GM23248 (cell line): ENCODE data around the gene PRPSAP1. TPM values are rescaled to one million over a fixed set of nuclear protein-coding genes. Genes with fewer than 3 reads are reported as not detected.
"Not testable (repeated sequence)": the region's sequence is repeated elsewhere in the genome, so short reads cannot be mapped to it uniquely, and the experiment has no call there.

Source experiments
- DNase-seq: peaks from one replicate; pipeline ENCODE4 v3.0.0-alpha.2; 2015
- H2AFZ ChIP-seq: fragments of 200-600 bp; sonication (generic); 2 replicates; pipeline ENCODE4 v1.6.1; 2016; ENCODE audit warnings: antibody characterized with exemption
- H3F3A ChIP-seq: fragments of 200-600 bp; sonication (generic); 2 replicates; pipeline ENCODE4 v1.6.1; 2016; ENCODE audit warnings: mild to moderate bottlenecking, antibody characterized with exemption, mixed run types; ENCODE audit not compliant: insufficient read depth
- H3K27ac ChIP-seq: fragments of 200-600 bp; sonication (generic); 2 replicates; pipeline ENCODE4 v1.5.1; 2016; ENCODE audit warnings: mild to moderate bottlenecking
- H3K27me3 ChIP-seq: fragments of 200-600 bp; sonication (generic); replicated peaks from 2 replicates; pipeline ENCODE4 v1.6.1; 2016; ENCODE audit warnings: mild to moderate bottlenecking; ENCODE audit not compliant: insufficient read depth
- H3K36me3 ChIP-seq: fragments of 200-600 bp; sonication (generic); 2 replicates; pipeline ENCODE4 v1.6.1; 2016; ENCODE audit warnings: low read depth, mild to moderate bottlenecking
- H3K4me1 ChIP-seq: fragments of 200-600 bp; sonication (generic); 2 replicates; pipeline ENCODE4 v1.6.1; 2016; ENCODE audit warnings: mild to moderate bottlenecking; ENCODE audit not compliant: insufficient read depth
- H3K4me2 ChIP-seq: fragments of 200-600 bp; sonication (generic); one replicate; pipeline ENCODE4 v1.6.1; 2016; ENCODE audit warnings: mild to moderate bottlenecking; ENCODE audit not compliant: unreplicated experiment
- H3K4me3 ChIP-seq: fragments of 200-600 bp; sonication (generic); 2 replicates; pipeline ENCODE4 v1.5.1; 2016; ENCODE audit warnings: mild to moderate bottlenecking
- H3K79me2 ChIP-seq: fragments of 200-600 bp; sonication (generic); 2 replicates; pipeline ENCODE4 v1.6.1; 2016; ENCODE audit warnings: mild to moderate bottlenecking; ENCODE audit not compliant: insufficient read depth
- H3K9ac ChIP-seq: fragments of 200-600 bp; sonication (generic); 2 replicates; pipeline ENCODE4 v1.6.1; 2016; ENCODE audit warnings: mild to moderate bottlenecking
- H3K9me2 ChIP-seq: fragments of 200-600 bp; sonication (generic); 2 replicates; pipeline ENCODE4 v1.6.1; 2016; ENCODE audit warnings: mixed run types, mild to moderate bottlenecking, moderate library complexity; ENCODE audit not compliant: insufficient read depth
- H3K9me3 ChIP-seq: fragments of 200-600 bp; sonication (generic); one replicate; pipeline ENCODE4 v1.6.1; 2017; ENCODE audit warnings: low read depth
- H4K20me1 ChIP-seq: fragments of 200-600 bp; sonication (generic); 2 replicates; pipeline ENCODE4 v1.6.0; 2016; ENCODE audit not compliant: insufficient read depth
- EZH2 ChIP-seq: fragments of 200-600 bp; sonication (generic); IDR thresholded peaks from 2 replicates; pipeline ENCODE4 v1.6.1; 2018; ENCODE audit warnings: antibody characterized with exemption, mild to moderate bottlenecking; ENCODE audit not compliant: insufficient read depth, poor library complexity, severe bottlenecking
- EZH2phosphoT487 ChIP-seq: fragments of 200-600 bp; sonication (generic); IDR thresholded peaks from 2 replicates; pipeline ENCODE4 v1.6.1; 2018; ENCODE audit warnings: antibody characterized with exemption, moderate library complexity, mild to moderate bottlenecking, low read depth; ENCODE audit not compliant: insufficient read depth
- WGBS, 2 experiments: methylation state at CpG; one replicate each; pipeline ENCODE4 v1.1.6; 2015 to 2017; ENCODE audit warnings: low lambda C conversion rate in 2 of 2, low coverage in 1 of 2; ENCODE audit errors: missing lambda C conversion rate in 2 of 2; 5-methylcytosine and 5-hydroxymethylcytosine counted together
- in situ Hi-C: fragments of 300-500 bp; cut with MboI; formaldehyde crosslinking; loops from 2 replicates; pipeline ENCODE4 v1.15.0; 2020
- polyA plus RNA-seq: library from polyadenylated mRNA; unstranded; fragments of >200 nt; fragmentation: Nextera tagmentation; extraction: Ambion mirVana; gene quantifications from 2 replicates; pipeline ENCODE4 v1.2.1, GENCODE V29; 2016
- total RNA-seq: library from RNA; depleted of rRNA; stranded (reverse); fragments of >200 nt; shearing (Covaris generic); gene quantifications from 2 replicates; pipeline ENCODE4 v1.2.3, GENCODE V29; 2014

The PRPSAP1 gene
- total and polyA plus RNA-seq, 2 experiments from 2014 or later = 53.2 to 56.5 TPM

DNA sequence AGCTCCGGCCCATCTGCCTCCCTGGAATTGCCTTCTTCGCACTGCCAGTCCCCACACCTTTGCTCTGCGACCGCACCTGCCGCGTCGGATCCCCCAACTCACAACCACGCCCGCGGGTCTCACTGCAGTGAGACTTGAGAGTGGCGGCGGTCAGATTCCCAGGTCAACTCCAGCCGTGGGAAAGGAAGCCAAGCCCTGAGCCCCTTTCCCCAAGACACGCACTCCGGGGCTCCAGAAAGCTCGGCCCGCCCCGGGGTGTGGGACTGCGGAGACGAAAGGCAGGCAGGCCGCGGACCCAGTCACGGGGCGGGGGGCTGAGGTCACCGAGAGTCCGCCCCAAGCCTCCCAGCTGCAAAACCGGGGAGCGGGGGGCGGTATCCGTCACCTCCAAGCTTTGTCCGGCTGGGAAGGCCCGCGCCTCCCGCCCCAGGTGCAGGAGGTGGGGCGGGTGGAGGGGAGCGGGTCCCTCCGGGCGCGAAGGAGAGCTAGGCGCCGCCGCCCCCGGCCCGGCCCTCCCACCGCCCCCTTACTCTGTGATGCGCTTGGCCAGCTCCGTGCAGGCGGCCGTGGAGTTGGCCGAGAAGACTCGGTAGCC, 615 bp downstream of the PRPSAP1 start:
- DNase-seq = peak; percentile 61
- Histone ChIP-seq H4K20me1 (no peaks in the 10 kb centered on the region), H2AFZ (peak overlapping the region; percentile 94), H3K9me3 (no peaks in the 10 kb centered on the region), H3F3A (no peaks in the 10 kb centered on the region; the same call in 1 of the 2 replicates), H3K36me3 (no peaks in the 10 kb centered on the region), H3K79me2 (peaks cover 48% of the 10 kb centered on the region), H3K4me2 (peak overlapping the region; percentile 96), H3K9ac (peak overlapping the region; percentile 93), H3K9me2 (no peaks in the 10 kb centered on the region), H3K27ac (peak overlapping the region; percentile 86), H3K27me3 (no peaks in the 10 kb centered on the region), H3K4me1 (peaks cover 6% of the 10 kb centered on the region; the same call in 1 of the 2 replicates), H3K4me3 (peak overlapping the region; percentile 84)
- in situ Hi-C loops = no loop called here
- WGBS, 2 experiments = 1 to 3% methylated on average over 29 to 32 of the region's 51 CpGs
- no peak for TF ChIP-seq EZH2
- TF ChIP-seq EZH2phosphoT487 = no peak

DNA sequence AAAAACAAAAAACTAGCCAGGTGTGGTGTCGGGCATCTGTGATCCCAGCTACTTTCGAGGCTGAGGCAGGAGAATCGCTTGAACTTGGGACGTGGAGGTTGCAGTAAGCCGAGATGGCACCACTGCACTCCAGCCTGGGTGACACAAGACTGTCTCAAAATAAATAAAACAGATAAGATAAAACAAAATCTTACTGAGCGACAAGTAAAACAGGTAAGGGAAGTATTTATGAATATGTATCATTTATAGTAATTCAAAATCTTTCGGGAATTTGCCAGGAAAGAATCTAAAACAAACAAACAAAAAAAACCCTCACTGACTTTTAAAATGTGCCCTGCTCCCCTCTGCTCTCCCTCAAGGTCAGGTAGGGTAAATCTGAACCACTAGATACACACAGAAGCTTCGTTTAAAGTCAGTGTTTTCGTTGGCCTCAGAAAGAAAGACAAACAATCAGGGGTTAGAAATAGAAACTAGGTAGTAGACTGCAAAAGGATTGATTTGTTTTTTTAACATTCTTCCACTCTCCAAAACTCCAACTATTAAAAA, 2.1 kb downstream of the PRPSAP1 start:
- peak overlapping the region; percentile 28; the same call in 1 of the 2 replicates for H3K4me3 ChIP-seq
- H3K4me1 ChIP-seq = peaks cover 6% of the 10 kb centered on the region; the same call in 1 of the 2 replicates
- peaks cover 48% of the 10 kb centered on the region for H3K79me2 ChIP-seq
- no peak overlapping the region for H3K27ac ChIP-seq
- H2AFZ ChIP-seq = no peak overlapping the region
- no peaks in the 10 kb centered on the region for H3K9me2 ChIP-seq
- H3F3A ChIP-seq = no peaks in the 10 kb centered on the region; the same call in 1 of the 2 replicates
- in situ Hi-C loops = no loop called here
- H4K20me1 ChIP-seq = no peaks in the 10 kb centered on the region
- TF ChIP-seq EZH2phosphoT487 (no peak), EZH2 (no peak)
- WGBS, 2 experiments = 96% methylated on average over 9 of the region's 9 CpGs
- H3K9me3 ChIP-seq = no peaks in the 10 kb centered on the region
- H3K9ac ChIP-seq = no peak overlapping the region
- DNase-seq = no peak
- no peaks in the 10 kb centered on the region for H3K27me3 ChIP-seq
- H3K36me3 ChIP-seq = peaks cover 3% of the 10 kb centered on the region; the same call in 1 of the 2 replicates
- H3K4me2 ChIP-seq = no peak overlapping the region

DNA sequence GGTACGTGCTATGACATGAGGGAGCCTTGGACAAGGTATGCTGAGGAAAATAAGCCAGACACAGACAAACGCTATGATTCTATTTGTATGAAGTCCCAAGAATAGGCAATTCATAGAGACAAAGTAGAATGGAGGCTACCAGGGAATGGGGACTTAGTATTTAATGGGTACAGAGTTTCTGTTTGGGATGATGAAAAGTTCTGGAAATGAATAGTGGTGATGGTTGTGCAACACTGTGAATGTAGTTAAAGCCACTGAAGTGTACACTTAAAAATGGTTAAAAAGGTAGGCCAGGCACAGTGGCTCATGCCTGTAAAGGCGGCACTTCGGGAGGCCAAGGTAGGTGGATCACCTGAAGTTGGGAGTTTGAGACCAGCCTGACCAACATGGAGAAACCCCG, 3.3 kb downstream of the PRPSAP1 start:
- Histone ChIP-seq H3K27me3 (no peaks in the 10 kb centered on the region), H3K4me1 (peaks cover 6% of the 10 kb centered on the region; the same call in 1 of the 2 replicates), H3K4me2 (no peak overlapping the region), H3K9me2 (no peaks in the 10 kb centered on the region), H3K79me2 (peaks cover 48% of the 10 kb centered on the region), H3K36me3 (peaks cover 3% of the 10 kb centered on the region; the same call in 1 of the 2 replicates), H2AFZ (no peak overlapping the region), H3F3A (no peaks in the 10 kb centered on the region; the same call in 1 of the 2 replicates), H3K27ac (no peak overlapping the region), H3K9ac (no peak overlapping the region), H3K4me3 (no peak overlapping the region), H3K9me3 (no peaks in the 10 kb centered on the region), H4K20me1 (no peaks in the 10 kb centered on the region)
- TF ChIP-seq EZH2 = no peak
- TF ChIP-seq EZH2phosphoT487 = no peak
- WGBS, 2 experiments = 82 to 85% methylated on average over 5 of the region's 5 CpGs
- no peak for DNase-seq
- in situ Hi-C loops = no loop called here

- H3K9ac ChIP-seq, DNase-seq, H3K4me2 ChIP-seq, H3K36me3 ChIP-seq, H3K9me2 ChIP-seq, H3K27ac ChIP-seq, in situ Hi-C loops, H3K27me3 ChIP-seq, H3K4me3 ChIP-seq, H4K20me1 ChIP-seq, H2AFZ ChIP-seq, H3F3A ChIP-seq, H3K9me3 ChIP-seq, H3K4me1 ChIP-seq: not testable (repeated sequence)
- H3K79me2 ChIP-seq = peaks cover 36% of the 10 kb centered on the region
- WGBS, 2 experiments = 95 to 98% methylated on average over 10 to 11 of the region's 11 CpGs
Observed at GRCh38 chr17:76346936-76347335, 6.8 kb downstream of the PRPSAP1 start.
